Mesendoderm (in vitro differentiated cells): ENCODE data around the gene SFI1.

Source experiments
- DNase-seq: peaks from one replicate; pipeline ENCODE4 v3.0.0; 2013
- H2AK5ac ChIP-seq: 2 replicates; pipeline ENCODE4 v1.6.1; 2013; ENCODE audit warnings: low read length, inconsistent platforms
- H2BK120ac ChIP-seq: 2 replicates; pipeline ENCODE4 v1.6.1; 2013; ENCODE audit warnings: low read depth, mild to moderate bottlenecking, low read length, moderate library complexity, mixed read lengths
- H2BK15ac ChIP-seq: replicated peaks from 2 replicates; pipeline ENCODE4 v1.6.1; 2013; ENCODE audit warnings: low read depth, mild to moderate bottlenecking, moderate library complexity
- H2BK5ac ChIP-seq: 2 replicates; pipeline ENCODE4 v1.6.1; 2013; ENCODE audit warnings: low read length, inconsistent platforms
- H3K18ac ChIP-seq: 2 replicates; pipeline ENCODE4 v1.6.1; 2013; ENCODE audit warnings: mild to moderate bottlenecking, low read length, mixed read lengths
- H3K23ac ChIP-seq: one replicate; pipeline ENCODE4 v1.6.1; 2013; ENCODE audit warnings: low read length
- H3K27ac ChIP-seq: 2 replicates; pipeline ENCODE4 v1.5.1; 2013; ENCODE audit warnings: low read depth, mild to moderate bottlenecking, inconsistent platforms, low read length, moderate library complexity
- H3K27me3 ChIP-seq: 2 replicates; pipeline ENCODE4 v1.6.1; 2013; ENCODE audit warnings: low read length, control low read depth, mild to moderate bottlenecking, inconsistent platforms; ENCODE audit not compliant: insufficient read depth, poor library complexity
- H3K36me3 ChIP-seq: 2 replicates; pipeline ENCODE4 v1.6.1; 2013; ENCODE audit warnings: low read length, inconsistent platforms; ENCODE audit not compliant: control insufficient read depth, insufficient read depth
- H3K4ac ChIP-seq: one replicate; pipeline ENCODE4 v1.6.1; 2013; ENCODE audit warnings: low read depth, mild to moderate bottlenecking, low read length, moderate library complexity
- H3K4me1 ChIP-seq: 2 replicates; pipeline ENCODE4 v1.6.1; 2013; ENCODE audit warnings: low read depth, low read length, inconsistent platforms; ENCODE audit not compliant: control insufficient read depth
- H3K4me2 ChIP-seq: 2 replicates; pipeline ENCODE4 v1.6.1; 2013; ENCODE audit warnings: low read length
- H3K4me3 ChIP-seq: 2 replicates; pipeline ENCODE4 v1.5.1; 2013; ENCODE audit warnings: mild to moderate bottlenecking, low read length
- H3K56ac ChIP-seq: one replicate; pipeline ENCODE4 v1.6.1; 2013; ENCODE audit warnings: low read length
- H3K79me1 ChIP-seq: 2 replicates; pipeline ENCODE4 v1.6.1; 2013; ENCODE audit warnings: low read length, inconsistent platforms
- H3K79me2 ChIP-seq: 2 replicates; pipeline ENCODE4 v1.6.1; 2013; ENCODE audit warnings: mild to moderate bottlenecking, low read length; ENCODE audit not compliant: control insufficient read depth, insufficient read depth
- H3K9ac ChIP-seq: 2 replicates; pipeline ENCODE4 v1.6.1; 2013; ENCODE audit warnings: low read length, inconsistent platforms
- H4K5ac ChIP-seq: one replicate; pipeline ENCODE4 v1.6.1; 2013; ENCODE audit warnings: low read length
- H4K8ac ChIP-seq: one replicate; pipeline ENCODE4 v1.6.1; 2013; ENCODE audit warnings: low read depth, mild to moderate bottlenecking, control low read depth, low read length, moderate library complexity
- WGBS: extraction: QIAGEN DNeasy Blood & Tissue Kit; methylation state at CpG from one replicate; pipeline ENCODE4 v1.1.7; 2013; ENCODE audit warnings: low lambda C conversion rate, missing lambda C conversion rate; ENCODE audit not compliant: insufficient coverage; ENCODE audit errors: extremely low coverage; 5-methylcytosine and 5-hydroxymethylcytosine counted together

Gene SFI1

DNA sequence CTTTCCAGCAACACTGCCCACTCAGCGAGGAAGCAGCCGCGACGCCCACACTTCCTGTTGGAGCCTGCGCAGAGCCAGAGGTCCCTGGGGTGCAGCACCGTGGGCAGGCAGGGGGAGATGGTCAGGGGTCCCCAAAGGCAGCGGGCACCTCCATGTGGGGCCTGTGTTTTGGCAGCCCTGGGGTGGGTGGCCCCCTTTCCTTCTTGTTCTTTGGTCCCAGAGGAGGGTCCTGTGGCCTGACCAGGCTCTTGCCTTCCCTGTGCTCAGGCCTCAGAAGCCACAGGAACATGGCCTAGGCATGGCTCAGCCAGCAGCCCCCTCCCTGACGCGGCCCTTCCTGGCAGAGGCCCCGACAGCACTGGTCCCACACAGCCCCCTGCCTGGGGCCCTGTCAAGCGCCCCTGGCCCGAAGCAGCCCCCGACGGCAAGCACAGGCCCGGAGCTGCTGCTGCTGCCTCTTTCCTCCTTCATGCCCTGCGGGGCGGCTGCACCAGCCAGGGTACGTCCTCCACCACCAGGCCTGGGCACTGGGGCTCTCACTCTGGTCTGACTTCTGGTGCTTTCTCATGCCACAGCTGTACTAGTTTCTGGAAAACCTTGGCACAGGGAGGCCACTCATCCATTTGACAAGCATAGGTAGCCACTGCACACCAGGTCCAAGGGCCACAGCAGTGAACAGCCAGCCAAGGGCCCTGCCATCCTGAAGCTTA lies 118.6 kb downstream of the SFI1 start:
- no peak overlapping the region for H3K4me2 ChIP-seq
- no peak overlapping the region for H3K18ac ChIP-seq
- no peak overlapping the region for H2AK5ac ChIP-seq
- H4K8ac ChIP-seq, result no peak overlapping the region
- no peaks in the 10 kb centered on the region for H3K79me2 ChIP-seq
- no peak overlapping the region for H3K56ac ChIP-seq
- no peaks in the 10 kb centered on the region for H3K79me1 ChIP-seq
- no peak overlapping the region for H3K27ac ChIP-seq
- DNase-seq, result no peak
- H3K36me3 ChIP-seq, result peaks cover 6% of the 10 kb centered on the region
- no peak overlapping the region for H3K4me3 ChIP-seq
- no peaks in the 10 kb centered on the region for H3K27me3 ChIP-seq
- no peak overlapping the region for H3K9ac ChIP-seq
- no peak overlapping the region for H3K23ac ChIP-seq
- WGBS, result no CpG with 5 or more reads among the region's 18 CpGs
- no peak overlapping the region for H3K4ac ChIP-seq
- no peak overlapping the region for H2BK120ac ChIP-seq
- H2BK15ac ChIP-seq, result no peak overlapping the region
- no peaks in the 10 kb centered on the region for H3K4me1 ChIP-seq
- H2BK5ac ChIP-seq, result no peak overlapping the region
- H4K5ac ChIP-seq, result no peak overlapping the region

DNA sequence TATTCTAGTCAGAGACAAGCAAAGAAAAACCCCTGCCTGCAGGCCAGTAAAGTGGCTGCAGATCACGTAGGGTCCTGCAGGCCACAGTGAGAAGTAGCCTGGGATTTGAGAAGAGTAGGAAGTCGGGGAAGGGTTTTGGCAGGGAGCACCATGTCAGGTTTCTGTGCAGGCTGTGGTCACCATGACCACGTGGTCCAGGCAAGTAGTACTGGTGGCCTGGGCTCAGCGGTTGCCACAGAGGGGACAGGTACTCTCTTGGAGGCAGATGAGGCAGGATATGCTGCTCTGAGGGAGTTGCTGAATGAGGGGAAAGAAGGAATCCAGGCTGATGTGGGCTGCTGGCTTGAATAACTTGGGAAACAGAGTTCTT lies 119.1 kb downstream of the SFI1 start:
- H3K36me3 ChIP-seq, result peaks cover 6% of the 10 kb centered on the region
- no peaks in the 10 kb centered on the region for H3K79me1 ChIP-seq
- H3K4ac ChIP-seq, result no peak overlapping the region
- H4K8ac ChIP-seq, result no peak overlapping the region
- no peak overlapping the region for H3K56ac ChIP-seq
- no peak for DNase-seq
- H3K79me2 ChIP-seq, result no peaks in the 10 kb centered on the region
- no peak overlapping the region for H3K4me2 ChIP-seq
- H3K4me3 ChIP-seq, result no peak overlapping the region
- no peaks in the 10 kb centered on the region for H3K4me1 ChIP-seq
- H3K23ac ChIP-seq, result no peak overlapping the region
- H3K9ac ChIP-seq, result no peak overlapping the region
- no peak overlapping the region for H3K27ac ChIP-seq
- no peak overlapping the region for H3K18ac ChIP-seq
- H2BK15ac ChIP-seq, result no peak overlapping the region
- H2BK5ac ChIP-seq, result no peak overlapping the region
- H2AK5ac ChIP-seq, result no peak overlapping the region
- no peak overlapping the region for H2BK120ac ChIP-seq
- H4K5ac ChIP-seq, result no peak overlapping the region
- no CpG with 5 or more reads among the region's 4 CpGs for WGBS
- no peaks in the 10 kb centered on the region for H3K27me3 ChIP-seq

DNA sequence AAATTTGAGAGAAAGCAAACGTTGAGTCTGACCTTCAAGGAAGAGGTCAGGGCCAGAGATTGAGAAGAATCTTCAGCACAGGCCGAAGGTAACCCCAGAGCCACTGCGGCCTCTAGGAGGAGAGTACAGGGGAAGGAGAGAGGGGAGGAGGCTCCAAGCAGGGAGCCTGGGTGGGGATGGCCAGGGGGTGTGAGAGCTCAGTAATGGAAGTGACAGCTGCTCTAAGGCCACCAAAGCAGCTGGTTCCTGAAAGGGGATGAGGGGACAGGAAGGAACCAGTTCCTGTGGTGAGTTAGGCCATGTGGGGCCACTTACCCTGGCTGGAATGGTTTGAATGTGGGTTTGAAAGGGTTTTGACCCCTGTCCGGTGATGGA lies 119.6 kb downstream of the SFI1 start:
- no CpG with 5 or more reads among the region's 4 CpGs for WGBS
- Histone ChIP-seq H3K4ac (no peak overlapping the region), H2AK5ac (no peak overlapping the region), H2BK15ac (no peak overlapping the region), H3K9ac (no peak overlapping the region), H3K27me3 (no peaks in the 10 kb centered on the region), H3K79me2 (no peaks in the 10 kb centered on the region), H3K4me3 (no peak overlapping the region), H3K4me2 (no peak overlapping the region), H2BK5ac (no peak overlapping the region), H4K8ac (no peak overlapping the region), H3K56ac (no peak overlapping the region), H2BK120ac (no peak overlapping the region), H3K4me1 (no peaks in the 10 kb centered on the region), H3K18ac (no peak overlapping the region), H4K5ac (no peak overlapping the region), H3K79me1 (no peaks in the 10 kb centered on the region), H3K27ac (no peak overlapping the region), H3K23ac (no peak overlapping the region), H3K36me3 (peaks cover 6% of the 10 kb centered on the region)
- no peak for DNase-seq

DNA sequence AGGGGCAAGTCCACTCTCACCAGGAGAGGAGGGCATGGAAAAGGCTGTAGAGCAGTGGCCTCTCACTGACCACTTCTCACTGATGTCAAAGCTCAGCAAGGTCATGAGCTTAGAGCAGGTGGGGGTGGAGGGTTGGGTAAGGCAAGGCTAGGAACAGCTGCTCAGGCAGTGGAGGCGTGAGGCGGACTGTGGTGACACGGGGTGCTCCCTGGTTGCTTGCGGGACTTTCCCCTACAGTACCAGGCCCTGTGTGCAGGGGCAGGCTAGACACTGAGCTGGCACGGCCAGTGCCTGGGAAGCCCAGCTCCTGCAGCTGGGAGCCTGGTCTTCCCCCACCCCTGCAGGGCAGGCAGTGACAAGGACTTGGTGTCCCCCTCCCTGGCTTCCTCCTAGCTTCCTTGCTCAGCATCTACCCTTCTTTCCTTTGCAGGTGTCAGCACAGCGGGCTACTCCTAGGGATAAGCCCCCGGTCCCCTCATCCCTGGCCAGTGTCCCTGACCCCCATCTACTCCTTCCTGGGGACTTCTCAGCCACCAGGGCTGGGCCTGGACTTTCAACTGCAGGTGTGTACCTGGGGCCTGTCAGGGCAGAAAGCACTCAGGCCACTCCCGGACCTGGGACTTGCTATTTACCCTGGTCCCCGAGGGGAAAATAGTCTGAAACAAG lies 120.1 kb downstream of the SFI1 start:
- Histone ChIP-seq H3K27ac (no peak overlapping the region), H3K4me3 (no peak overlapping the region), H3K9ac (no peak overlapping the region), H2BK5ac (no peak overlapping the region), H4K8ac (no peak overlapping the region), H3K23ac (no peak overlapping the region), H3K4me2 (no peak overlapping the region), H2BK120ac (no peak overlapping the region), H3K79me1 (no peaks in the 10 kb centered on the region), H3K4ac (no peak overlapping the region), H3K79me2 (no peaks in the 10 kb centered on the region), H2AK5ac (no peak overlapping the region), H3K27me3 (no peaks in the 10 kb centered on the region), H3K4me1 (no peaks in the 10 kb centered on the region), H4K5ac (no peak overlapping the region), H3K18ac (no peak overlapping the region), H3K56ac (no peak overlapping the region), H3K36me3 (peaks cover 6% of the 10 kb centered on the region), H2BK15ac (no peak overlapping the region)
- DNase-seq, result no peak
- no CpG with 5 or more reads among the region's 9 CpGs for WGBS

DNA sequence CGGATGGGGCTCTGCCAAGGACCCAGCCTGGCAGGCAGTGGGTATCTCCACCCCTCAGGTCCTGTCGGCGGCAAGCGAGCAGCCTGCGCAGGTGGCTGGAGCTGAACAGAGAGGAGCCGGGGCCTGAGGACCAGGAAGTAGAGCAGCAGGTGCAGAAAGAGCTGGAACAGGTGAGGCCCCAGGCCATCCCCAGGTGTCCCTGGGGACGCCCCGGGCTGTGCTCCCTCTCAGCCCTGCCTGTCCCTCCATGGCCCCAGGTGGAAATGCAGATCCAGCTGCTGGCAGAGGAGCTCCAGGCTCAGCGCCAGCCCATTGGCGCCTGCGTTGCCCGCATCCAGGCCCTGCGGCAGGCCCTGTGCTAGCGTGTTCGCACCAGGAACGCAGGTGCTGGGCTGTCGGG lies 121.7 kb downstream of the SFI1 start:
- Histone ChIP-seq H3K4me1 (no peaks in the 10 kb centered on the region), H3K23ac (no peak overlapping the region), H2BK120ac (no peak overlapping the region), H3K18ac (no peak overlapping the region), H3K79me1 (peaks cover 9% of the 10 kb centered on the region), H3K27me3 (no peaks in the 10 kb centered on the region), H3K4me3 (no peak overlapping the region), H2BK15ac (no peak overlapping the region), H3K56ac (no peak overlapping the region), H3K4ac (no peak overlapping the region), H3K4me2 (no peak overlapping the region), H2BK5ac (no peak overlapping the region), H4K8ac (no peak overlapping the region), H3K79me2 (peaks cover under 1% of the 10 kb centered on the region), H3K27ac (no peak overlapping the region), H2AK5ac (no peak overlapping the region), H3K9ac (no peak overlapping the region), H3K36me3 (peaks cover 6% of the 10 kb centered on the region), H4K5ac (no peak overlapping the region)
- no CpG with 5 or more reads among the region's 17 CpGs for WGBS
- DNase-seq, result no peak
